Adrenal gland (tissue), 12 donors: ENCODE measurements around the gene C16orf96. TPM values are rescaled to one million over a fixed set of nuclear protein-coding genes. Genes with fewer than 3 reads are reported as not detected.

Experiments used
- DNase-seq, 7 donors: peaks; one replicate each; pipeline ENCODE4 v3.0.0-alpha.2; 2019 to 2020
- H3K27ac ChIP-seq, 5 donors: fragments of 200-600 bp; sonication (generic) in 4 of 5; 1 replicate in 3 of 5; 2 replicates in 2 of 5; pipeline versions ENCODE4 v1.5.1 to v1.8.0; 2016 to 2020; ENCODE audit warnings: mild to moderate bottlenecking in 1 of 5
- H3K27me3 ChIP-seq: fragments of 200-600 bp; 2 replicates; pipeline ENCODE4 v1.8.0; 2021
- H3K36me3 ChIP-seq, 2 donors: fragments of 200-600 bp; replicated peaks in 1 of 2; 1 replicate in 1 of 2; 2 replicates in 1 of 2; pipeline versions ENCODE4 v1.5.1 to v1.8.0; 2018 to 2022
- H3K4me1 ChIP-seq, 2 donors: fragments of 200-600 bp; replicated peaks in 1 of 2; 1 replicate in 1 of 2; 2 replicates in 1 of 2; pipeline versions ENCODE4 v1.5.1 to v1.8.0; 2018 to 2021
- H3K4me3 ChIP-seq, 4 donors: fragments of 200-600 bp; sonication (generic) in 3 of 4; one replicate each; pipeline ENCODE4 v1.5.1; 2016 to 2018
- H3K9me3 ChIP-seq, 3 donors: fragments of 200-600 bp; sonication (generic) in 1 of 3; replicated peaks in 1 of 3; 1 replicate in 2 of 3; 2 replicates in 1 of 3; pipeline versions ENCODE4 v1.5.1 to v1.8.0; 2016 to 2021
- POLR2A ChIP-seq, 2 donors: fragments of 450-650 bp; IDR thresholded peaks; one replicate each; pipeline ENCODE4 v1.6.1; 2017; ENCODE audit warnings: antibody characterized with exemption in 2 of 2, mild to moderate bottlenecking in 2 of 2, moderate library complexity in 1 of 2
- WGBS, 4 donors: extraction: QIAGEN DNeasy Blood & Tissue Kit in 2 of 4; methylation state at CpG; one replicate each; pipeline versions ENCODE4 v1.1.5 to v1.1.7; 2013 to 2017; 5-methylcytosine and 5-hydroxymethylcytosine counted together
- intact Hi-C, 2 donors: fragments of 100-400 bp; cut with DNase I; formaldehyde crosslinking; loops; one replicate each; pipeline versions ENCODE4 v1.14.1 to v1.15.0; 2022 to 2023
- polyA plus RNA-seq, 3 donors: library from polyadenylated mRNA; stranded (reverse); fragments of 200-250 nt in 2 of 3; fragments of 350-450 nt in 1 of 3; fragmentation: Illumina TruSeq in 1 of 3; extraction: RNeasy Lipid Tissue Mini Kit (QIAGEN cat#74804) in 1 of 3; gene quantifications; one replicate each; pipeline ENCODE4 v1.2.3, GENCODE V29; 2013 to 2014
- total RNA-seq, 9 donors: library from RNA; depleted of rRNA in 4 of 9; stranded (reverse); fragments of >200 nt in 4 of 9; fragments of 120-200 nt in 1 of 9; fragmentation: NEBNext Ultra II Directional in 1 of 9; extraction: Animal tissue kit (Norgen Biotek cat#: 25700) in 1 of 9; gene quantifications; one replicate each; pipeline versions ENCODE4 v1.1.0 to v1.2.4, GENCODE V29; 2013 to 2023
- TF ChIP-seq, protein P1 (sequence below), 6 experiments: fragments of 450-650 bp in 4 of 6; fragments of 200-600 bp in 2 of 6; sonication (generic) in 1 of 6; IDR thresholded peaks; 1 replicate in 5 of 6; 2 replicates in 1 of 6; pipeline versions ENCODE4 v1.5.1 to v1.8.0; 2016 to 2021; ENCODE audit warnings: antibody characterized with exemption in 6 of 6, mild to moderate bottlenecking in 2 of 6, moderate library complexity in 1 of 6
- donor health status: healthy with polysubstance abuse.
- donor health status: Bipolar disorder and iron deficiency.
- donor health status: DM: yes; HTN: yes; CAD: no.
- donor health status: DM: no; HTN: no; CAD: no.
- donor health status: DM: no; HTN: no; CAD: no.
- donor health status: DM: yes; HTN: yes; CAD: no.

Gene C16orf96
- total and polyA plus RNA-seq, 12 donors: 0.07 to 0.61 (median 0.28) TPM; not detected in 1

DNA sequence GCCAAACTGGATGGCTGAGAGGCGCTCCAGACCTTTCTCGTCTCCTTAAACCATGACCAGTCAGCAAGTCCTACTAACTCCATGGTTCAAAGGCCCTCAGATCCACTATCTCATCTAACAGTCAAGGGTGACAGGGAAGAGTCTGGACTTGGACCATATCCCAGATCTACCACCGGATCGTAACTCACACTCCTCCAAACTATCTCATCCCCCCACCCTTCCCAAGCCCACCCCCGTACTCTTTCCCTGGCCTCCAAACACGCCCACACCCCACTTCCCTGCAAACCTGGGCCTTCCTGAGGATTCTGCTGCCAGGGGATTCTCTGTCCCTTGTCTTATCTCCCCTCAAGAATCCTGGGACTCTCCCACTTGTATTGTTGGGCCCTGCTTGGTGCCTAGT, 22.6 kb upstream of the C16orf96 start:
- no peaks in the 10 kb centered on the region for H3K36me3 ChIP-seq
- peaks cover 9 to 28% of the 10 kb centered on the region in 2 donors for H3K4me1 ChIP-seq
- TF ChIP-seq POLR2A (IDR thresholded peaks at IDR 0.05): no peak
- TF ChIP-seq, protein P1, sequence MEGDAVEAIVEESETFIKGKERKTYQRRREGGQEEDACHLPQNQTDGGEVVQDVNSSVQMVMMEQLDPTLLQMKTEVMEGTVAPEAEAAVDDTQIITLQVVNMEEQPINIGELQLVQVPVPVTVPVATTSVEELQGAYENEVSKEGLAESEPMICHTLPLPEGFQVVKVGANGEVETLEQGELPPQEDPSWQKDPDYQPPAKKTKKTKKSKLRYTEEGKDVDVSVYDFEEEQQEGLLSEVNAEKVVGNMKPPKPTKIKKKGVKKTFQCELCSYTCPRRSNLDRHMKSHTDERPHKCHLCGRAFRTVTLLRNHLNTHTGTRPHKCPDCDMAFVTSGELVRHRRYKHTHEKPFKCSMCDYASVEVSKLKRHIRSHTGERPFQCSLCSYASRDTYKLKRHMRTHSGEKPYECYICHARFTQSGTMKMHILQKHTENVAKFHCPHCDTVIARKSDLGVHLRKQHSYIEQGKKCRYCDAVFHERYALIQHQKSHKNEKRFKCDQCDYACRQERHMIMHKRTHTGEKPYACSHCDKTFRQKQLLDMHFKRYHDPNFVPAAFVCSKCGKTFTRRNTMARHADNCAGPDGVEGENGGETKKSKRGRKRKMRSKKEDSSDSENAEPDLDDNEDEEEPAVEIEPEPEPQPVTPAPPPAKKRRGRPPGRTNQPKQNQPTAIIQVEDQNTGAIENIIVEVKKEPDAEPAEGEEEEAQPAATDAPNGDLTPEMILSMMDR (IDR thresholded peaks at IDR 0.05): no peak
- WGBS, 4 donors: 81 to 90% (median 84%) methylated on average over 6 of the region's 6 CpGs
- no peaks in the 10 kb centered on the region for H3K27me3 ChIP-seq
- intact Hi-C loops: no loop called here
- no peak overlapping the region for H3K4me3 ChIP-seq
- DNase-seq: no peak
- no peak overlapping the region for H3K27ac ChIP-seq
- H3K9me3 ChIP-seq: no peaks in the 10 kb centered on the region

- TF ChIP-seq, protein P1 (IDR thresholded peaks at IDR 0.05): no peak
- no peak for TF ChIP-seq POLR2A (IDR thresholded peaks at IDR 0.05)
- intact Hi-C loops: no loop called here
- Histone ChIP-seq H3K27ac (no peak overlapping the region), H3K36me3 (no peaks in the 10 kb centered on the region), H3K27me3 (no peaks in the 10 kb centered on the region), H3K4me3 (no peak overlapping the region), H3K4me1 (peaks cover 9 to 25% of the 10 kb centered on the region in 2 donors), H3K9me3 (no peaks in the 10 kb centered on the region)
- no peak for DNase-seq
- 81 to 89% (median 87%) methylated on average over 12 to 13 of the region's 13 CpGs for WGBS, 4 donors
These were observed 21.9 kb upstream of the C16orf96 start for GRCh38 chr16:4534151-4534790.

- Histone ChIP-seq H3K27me3 (no peaks in the 10 kb centered on the region), H3K4me1 (peaks cover 9 to 19% of the 10 kb centered on the region in 2 donors), H3K9me3 (no peaks in the 10 kb centered on the region), H3K4me3 (no peak overlapping the region), H3K27ac (no peak overlapping the region), H3K36me3 (no peaks in the 10 kb centered on the region)
- no peak for DNase-seq
- 72 to 78% (median 75%) methylated on average over 3 to 7 of the region's 7 CpGs for WGBS, 4 donors
- intact Hi-C loops: no loop called here
- no peak for TF ChIP-seq POLR2A (IDR thresholded peaks at IDR 0.05)
- TF ChIP-seq, protein P1 (IDR thresholded peaks at IDR 0.05): no peak
These were observed 20.5 kb upstream of the C16orf96 start for GRCh38 chr16:4535627-4536108.

DNA sequence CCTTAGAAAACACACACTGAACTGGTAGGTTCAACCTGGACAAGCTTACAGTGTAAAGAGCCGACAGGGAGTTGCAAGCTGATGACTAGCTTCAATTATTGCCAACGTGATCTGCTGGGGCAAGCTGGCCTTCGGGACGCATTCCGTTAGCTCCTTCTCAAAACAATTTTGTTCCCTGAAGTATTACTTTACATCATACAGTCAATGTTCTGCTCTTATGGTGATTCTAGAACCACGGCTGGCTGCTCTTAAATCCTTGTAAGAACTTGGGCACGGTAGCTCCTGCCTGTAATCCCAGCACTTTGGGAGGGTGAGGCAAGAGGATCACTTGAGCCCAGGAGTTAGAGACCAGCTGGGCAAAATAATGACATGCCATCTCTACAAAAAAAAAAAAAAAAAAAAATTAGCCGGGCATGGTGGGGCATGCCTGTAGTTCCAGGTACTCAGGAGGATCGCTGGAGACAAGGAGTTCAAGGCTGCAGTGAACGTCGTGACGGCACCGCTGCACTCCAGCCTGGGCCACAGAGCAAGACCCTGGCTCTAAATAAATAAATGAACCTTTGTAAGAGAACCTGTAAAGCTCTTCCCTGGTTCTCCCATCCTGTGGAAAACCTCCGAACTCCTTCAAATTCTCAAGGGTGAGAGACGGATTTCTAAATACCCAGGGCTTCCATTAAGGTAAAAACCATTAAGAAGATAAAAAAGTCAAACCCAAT, 19.6 kb upstream of the C16orf96 start:
- H3K27ac ChIP-seq: no peak overlapping the region
- intact Hi-C loops: no loop called here
- H3K27me3 ChIP-seq: no peaks in the 10 kb centered on the region
- WGBS, 4 donors: 84 to 93% (median 87%) methylated on average over 14 to 15 of the region's 15 CpGs
- TF ChIP-seq, protein P1 (IDR thresholded peaks at IDR 0.05): no peak
- no peak for TF ChIP-seq POLR2A (IDR thresholded peaks at IDR 0.05)
- peaks cover 9 to 19% of the 10 kb centered on the region in 2 donors for H3K4me1 ChIP-seq
- no peak for DNase-seq
- H3K36me3 ChIP-seq: no peaks in the 10 kb centered on the region
- H3K4me3 ChIP-seq: no peak overlapping the region
- no peaks in the 10 kb centered on the region for H3K9me3 ChIP-seq
